Measurements from ENCODE around the gene CES4A.

DNA sequence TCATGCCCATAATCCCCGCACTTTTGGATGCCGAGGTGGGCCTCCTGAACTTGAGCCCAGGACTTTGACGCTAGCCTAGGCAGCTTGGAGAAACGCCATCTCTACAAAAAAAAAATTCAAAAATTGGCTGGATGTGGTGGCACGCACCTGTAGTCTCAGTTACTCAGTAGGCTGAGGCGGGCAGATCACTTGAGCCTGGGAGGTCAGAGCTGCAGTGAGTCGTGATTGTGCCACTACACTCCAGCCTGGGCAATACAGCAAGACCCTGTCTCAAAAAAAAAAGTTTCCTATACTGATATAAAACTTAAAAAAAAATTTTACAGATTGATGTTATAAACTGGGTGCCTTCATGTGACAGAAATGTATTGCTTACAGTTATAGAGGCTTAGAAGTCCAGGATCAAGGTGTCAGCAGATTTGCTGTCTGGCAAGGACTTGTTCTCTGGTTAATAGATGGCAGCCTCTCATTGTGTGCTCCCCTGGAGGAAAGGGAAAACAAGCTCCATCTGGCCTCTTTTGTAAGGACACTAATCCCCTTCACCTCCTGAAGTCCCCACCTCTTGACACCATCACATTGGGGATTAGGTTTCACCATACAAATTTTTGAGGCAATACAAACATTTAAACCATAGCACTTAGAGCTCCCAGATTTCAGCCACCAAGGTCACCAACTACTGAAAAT is 35.8 kb upstream of the CES4A start:
- no peak for TF ChIP-seq EZH2 (IDR thresholded peaks at IDR 0.05; ENCODE audit: borderline replicate concordance, low read length)
- TF ChIP-seq, protein P1, sequence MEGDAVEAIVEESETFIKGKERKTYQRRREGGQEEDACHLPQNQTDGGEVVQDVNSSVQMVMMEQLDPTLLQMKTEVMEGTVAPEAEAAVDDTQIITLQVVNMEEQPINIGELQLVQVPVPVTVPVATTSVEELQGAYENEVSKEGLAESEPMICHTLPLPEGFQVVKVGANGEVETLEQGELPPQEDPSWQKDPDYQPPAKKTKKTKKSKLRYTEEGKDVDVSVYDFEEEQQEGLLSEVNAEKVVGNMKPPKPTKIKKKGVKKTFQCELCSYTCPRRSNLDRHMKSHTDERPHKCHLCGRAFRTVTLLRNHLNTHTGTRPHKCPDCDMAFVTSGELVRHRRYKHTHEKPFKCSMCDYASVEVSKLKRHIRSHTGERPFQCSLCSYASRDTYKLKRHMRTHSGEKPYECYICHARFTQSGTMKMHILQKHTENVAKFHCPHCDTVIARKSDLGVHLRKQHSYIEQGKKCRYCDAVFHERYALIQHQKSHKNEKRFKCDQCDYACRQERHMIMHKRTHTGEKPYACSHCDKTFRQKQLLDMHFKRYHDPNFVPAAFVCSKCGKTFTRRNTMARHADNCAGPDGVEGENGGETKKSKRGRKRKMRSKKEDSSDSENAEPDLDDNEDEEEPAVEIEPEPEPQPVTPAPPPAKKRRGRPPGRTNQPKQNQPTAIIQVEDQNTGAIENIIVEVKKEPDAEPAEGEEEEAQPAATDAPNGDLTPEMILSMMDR (IDR thresholded peaks at IDR 0.05; ENCODE audit: low read length), result no peak
